OCI-M1 (cell line): ENCODE data around the gene TSPAN5.

Source experiments
- DNase-seq: peaks from one replicate; lab custom pipeline; 2025; lab: John Stamatoyannopoulos, UW

TSPAN5 gene

DNA sequence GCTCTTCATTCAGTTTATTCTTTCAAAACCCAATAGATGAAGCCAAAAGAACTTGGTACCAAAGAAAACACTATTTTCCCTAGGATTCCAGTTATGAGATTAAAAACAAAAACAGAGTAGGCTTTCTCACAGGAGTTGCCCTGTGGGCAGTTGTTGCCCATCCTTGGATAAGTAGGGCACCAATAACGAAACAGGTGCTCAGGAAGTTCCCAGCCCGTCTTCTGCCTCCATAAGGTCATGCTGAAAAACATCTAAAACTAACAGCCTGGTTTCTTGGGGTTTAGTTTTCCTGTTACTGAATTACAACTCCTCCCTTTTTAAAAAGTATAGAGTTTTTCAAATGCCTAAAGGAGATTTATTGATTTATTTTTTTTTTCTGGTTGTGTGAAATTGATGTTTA is 14.7 kb downstream of the TSPAN5 start:
- no peak for DNase-seq

DNA sequence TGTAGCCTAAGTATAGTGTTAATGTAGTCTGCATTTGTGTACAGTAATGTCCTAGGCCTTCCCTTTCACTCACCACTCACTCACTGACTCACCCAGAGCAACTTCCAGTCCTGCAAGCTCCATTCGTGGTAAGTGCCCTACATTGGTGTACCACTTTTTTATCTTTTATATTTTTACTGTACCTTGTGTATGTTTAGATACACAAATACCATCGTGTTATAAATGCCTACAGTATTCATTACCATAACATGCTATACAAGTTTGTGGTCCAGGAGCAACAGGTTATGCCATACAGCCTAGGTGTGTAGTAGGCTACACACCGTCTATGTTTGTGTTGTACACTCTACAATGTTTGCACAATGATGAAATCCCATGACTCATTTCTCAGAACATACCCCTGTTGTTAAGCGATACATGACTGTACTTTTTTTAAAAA is 15.4 kb downstream of the TSPAN5 start:
- DNase-seq = no peak

DNA sequence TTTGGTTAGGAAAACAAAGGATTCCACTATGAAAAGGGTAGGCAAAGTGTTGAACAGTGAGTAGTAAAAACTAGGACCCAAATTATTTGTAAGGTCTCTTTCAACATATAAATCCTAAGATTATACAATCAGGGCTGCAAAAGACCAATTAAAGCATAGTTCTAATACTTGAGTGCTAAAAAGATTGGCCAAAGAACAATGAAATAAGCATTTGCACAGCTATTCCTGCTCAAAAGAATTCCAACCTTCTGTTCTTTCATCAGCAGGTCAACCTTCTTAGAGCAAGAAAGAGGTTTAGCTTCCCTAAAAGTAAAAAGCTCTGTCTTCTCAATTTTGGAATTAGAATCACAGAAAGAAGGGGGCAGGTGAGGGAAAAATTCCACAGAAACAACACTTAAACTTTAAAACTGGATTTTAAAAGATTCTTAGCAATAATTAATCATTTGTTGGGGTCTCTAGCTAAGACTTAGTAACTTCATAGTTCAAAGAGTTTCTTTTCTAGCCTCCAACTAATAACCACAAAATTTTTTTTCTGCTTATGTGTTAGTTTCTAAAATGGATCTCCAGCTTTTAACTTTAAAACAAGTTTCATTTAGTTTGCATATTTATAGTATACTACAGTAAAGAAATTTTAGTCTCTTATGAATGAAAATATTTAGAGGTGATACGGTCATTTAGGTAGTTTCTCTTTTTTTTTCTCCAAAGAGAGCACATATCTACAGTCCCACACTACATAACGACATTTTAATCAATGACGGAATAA is 16.3 kb downstream of the TSPAN5 start:
- DNase-seq = no peak

DNA sequence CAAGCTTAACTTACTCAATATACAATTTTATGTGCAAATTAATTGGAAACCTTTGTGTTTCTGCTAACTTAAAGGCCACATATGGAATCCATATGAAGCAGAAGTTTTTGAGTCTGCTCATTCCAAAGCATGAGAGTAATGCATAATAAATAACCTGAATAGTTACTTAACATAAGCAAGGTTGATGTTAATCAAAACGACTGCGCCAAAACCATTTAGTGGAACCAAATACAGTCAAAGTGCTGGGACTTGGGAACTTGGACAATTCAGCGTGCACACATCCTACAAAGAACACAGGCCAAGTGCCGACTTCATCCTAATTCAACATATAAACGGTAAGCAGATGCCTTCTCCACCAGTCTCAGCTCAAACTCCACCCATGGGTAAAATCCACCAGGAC is 17.0 kb downstream of the TSPAN5 start:
- no peak for DNase-seq

DNA sequence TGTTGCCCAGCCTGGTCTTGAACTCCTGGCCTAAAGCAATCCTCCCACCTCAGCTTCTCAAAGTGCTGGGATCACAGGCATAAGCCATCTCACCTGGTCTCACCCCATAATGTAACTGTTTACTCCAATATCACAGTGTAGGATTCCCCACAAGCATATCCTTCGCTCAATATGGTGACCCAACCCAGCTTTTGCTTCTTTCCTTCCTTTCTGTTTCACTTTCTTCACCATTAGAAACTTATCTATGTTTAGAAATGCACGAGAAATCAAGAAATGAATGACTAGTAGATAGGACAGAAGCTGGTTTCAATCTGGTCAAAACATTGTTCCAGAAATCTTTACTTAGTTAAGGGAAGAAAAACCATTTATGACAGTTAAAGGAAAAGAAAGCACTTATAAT is 18.9 kb downstream of the TSPAN5 start:
- peak; percentile 70 for DNase-seq

DNA sequence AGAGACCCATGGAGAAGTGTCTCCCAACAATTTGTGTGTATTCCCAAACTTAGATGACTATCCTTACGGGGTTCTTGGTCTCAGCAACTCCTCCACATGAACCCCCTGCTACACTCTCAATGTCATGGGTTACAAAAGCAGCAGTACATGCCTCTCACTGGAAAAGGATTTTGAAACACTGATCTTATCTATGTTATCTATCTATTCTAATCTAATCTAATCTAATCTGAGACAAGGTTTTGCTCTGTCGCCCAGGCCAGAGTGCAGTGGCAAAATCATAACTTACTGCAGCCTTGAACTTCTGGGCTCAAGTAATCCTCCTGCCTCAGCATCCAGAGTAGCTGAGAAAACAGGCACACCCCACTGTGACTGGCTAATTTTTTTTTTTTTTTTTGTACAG is 19.3 kb downstream of the TSPAN5 start:
- no peak for DNase-seq

DNA sequence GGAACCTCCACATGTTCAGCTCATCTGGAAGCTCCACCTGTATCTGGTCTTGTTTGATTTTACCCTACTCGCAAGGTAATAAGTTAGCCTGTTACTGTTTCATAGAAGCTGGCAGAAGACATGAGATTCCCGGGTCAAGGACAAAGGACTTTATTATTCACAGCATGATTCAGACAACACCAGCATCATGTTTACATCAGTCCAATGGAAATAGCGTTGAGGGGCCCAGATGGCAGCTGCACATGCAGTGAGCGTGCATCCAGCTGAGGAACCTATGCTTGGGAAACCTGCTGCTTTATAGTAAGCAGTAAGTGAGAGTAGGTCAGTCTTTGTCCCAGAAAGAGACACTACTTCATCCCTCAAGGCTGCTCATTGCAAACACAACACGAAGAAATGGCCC is 19.8 kb downstream of the TSPAN5 start:
- DNase-seq = no peak

DNA sequence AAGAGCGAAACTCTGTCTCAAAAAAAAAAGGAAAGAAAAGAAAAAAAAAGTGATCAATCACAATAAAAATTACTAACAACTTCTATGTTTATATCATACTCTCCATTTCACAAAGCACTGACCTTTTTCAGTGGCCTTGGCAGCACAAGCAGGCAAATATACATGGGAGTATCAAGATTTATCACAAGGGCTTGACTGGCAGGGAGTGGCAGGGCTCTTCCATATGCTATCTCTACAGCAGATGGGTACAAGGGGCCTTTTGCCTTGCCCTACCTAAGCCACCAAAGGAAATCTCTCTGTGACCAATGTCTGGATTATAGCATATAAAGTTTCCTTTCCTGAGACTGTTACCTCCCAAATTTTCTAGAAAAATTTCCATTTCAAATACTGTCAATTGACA is 24.4 kb downstream of the TSPAN5 start:
- no peak for DNase-seq

DNA sequence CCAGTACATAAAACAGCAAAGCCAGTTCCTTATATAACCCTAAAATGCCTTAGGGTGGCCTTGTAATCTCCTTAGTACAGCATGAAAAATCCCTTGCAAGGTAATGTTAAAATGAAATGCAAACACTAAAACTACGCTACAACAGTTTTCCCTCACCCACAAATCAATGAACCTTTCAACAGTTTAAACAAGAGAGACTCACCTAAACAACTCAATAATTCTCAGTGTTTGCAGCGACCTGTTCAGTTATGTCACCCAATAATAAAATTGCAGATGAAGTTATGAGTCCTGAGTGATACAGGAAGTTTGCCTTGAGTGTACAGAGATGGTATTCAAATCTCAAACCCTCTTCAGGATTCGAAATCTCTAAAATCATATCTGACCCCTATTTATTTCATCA is 25.3 kb downstream of the TSPAN5 start:
- no peak for DNase-seq

DNA sequence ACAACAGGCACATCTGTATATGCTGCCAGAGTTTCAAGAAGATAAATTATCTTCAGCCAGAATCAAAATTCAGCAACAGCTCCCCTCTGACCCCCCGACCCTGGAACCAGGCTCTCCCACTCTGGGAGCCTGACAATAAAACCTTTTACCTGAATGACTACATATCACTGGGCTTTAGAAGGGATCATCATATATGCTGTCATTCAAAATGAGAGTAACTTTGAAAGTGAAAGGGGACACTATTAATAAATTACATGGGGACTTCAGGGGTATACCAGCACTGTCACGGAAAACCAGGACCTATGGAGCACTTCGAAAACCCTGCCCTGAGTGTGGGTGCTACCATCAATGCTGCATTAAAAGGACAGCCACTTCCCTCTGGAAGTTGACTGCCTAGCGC is 26.2 kb downstream of the TSPAN5 start:
- DNase-seq = no peak

DNA sequence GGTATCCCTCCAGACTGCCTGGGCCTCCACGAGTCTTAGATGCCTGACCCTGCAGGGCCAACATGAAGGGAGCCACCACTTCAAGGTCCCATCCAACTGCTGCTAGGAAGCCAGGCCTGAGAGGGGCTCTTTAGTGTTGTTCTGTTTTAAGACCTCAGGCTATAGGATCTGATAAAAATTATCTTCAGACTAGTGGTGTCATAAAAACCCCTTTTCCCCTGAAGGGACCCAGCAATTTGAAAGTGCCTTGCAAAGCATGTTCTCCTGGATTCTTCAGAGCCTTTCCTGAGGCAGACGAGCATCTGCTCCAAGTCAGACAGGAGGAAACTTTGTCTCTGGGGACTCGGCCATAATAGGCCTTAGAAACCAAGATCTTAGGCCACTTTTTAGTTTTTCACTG is 26.9 kb downstream of the TSPAN5 start:
- no peak for DNase-seq

DNA sequence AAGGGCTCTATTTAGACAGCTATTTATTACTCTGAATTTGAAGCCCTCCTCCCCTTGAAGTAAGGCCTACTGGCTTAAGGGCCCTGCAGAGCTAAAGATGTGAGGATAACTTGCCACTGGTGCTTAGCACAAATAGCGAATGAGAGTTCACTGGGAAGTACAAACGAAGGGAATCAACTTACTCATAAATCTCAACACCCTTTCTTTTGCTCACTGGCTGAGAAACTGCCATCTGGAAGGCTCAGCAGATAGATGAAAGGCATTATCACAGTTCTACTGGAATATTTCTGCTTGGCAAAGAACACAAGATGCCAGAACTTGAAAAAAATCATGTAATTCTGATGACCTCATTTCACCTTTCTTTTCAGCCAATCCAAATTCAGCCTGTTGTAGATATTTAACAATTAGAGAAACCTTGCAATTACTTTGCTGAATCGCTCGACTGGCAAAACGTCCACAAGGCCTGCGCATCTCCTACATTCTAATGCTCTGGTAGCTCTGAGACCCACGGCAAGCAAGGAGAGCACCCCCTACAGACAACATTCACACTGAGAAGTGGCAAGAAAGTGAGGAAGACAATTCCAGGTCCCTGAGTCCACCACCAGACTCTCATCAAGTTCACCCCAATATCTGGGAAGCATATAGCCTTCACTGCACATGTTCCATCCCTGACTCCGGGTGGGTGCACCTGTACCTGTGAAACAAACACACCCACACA is 27.5 kb downstream of the TSPAN5 start:
- no peak for DNase-seq

DNA sequence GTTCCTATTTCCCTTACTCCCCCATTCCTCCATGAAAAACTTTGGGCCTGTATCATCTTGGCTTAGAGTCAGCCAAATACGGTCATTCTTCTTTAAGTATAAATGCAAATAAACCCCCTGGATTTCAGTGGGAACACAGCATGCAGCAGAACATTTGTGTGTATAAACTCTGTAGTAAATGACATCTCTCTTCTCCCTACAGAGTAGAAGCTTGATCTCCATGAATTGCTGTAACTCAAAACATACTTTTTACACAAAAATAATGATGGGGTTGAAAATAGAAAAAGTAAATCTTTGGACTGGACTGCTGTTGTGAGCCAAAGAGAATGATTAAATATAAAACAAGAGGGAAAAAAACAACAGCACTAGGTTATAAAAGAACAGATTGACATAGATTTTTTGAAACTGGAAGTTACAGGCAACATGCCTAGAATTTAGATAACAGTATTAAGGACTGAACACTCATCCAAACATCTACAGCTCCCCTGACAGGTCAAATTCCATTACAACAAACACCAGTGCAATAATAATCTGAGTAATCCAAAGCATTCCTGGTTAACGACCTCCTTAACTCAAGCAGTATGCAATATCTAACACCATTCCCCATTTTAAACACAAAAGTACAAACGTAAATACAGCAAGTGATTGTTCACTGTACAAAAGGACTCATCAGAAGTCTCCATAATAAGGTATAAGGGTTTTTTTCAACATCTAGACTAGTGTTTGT is 30.7 kb downstream of the TSPAN5 start:
- DNase-seq = peak; percentile 3

DNA sequence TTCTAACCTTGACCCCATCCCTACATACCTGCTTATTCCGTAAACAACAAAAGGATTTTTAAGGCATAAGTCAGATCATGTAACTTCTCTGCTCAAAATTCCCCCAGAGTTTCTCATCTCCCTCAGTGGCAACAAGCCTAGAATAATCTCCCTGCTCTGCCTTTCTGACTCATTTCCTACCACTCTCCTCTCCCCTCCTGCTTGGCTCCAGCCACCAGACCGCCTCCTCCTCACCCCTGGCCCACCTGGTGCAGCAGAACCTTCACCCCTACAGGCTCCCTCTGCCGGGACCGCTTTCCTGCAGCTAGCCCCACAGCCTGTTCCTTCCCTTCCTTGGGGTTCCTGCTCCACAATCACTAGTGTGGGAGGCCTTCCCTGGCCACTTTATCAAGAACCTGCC is 32.1 kb downstream of the TSPAN5 start:
- no peak for DNase-seq

DNA sequence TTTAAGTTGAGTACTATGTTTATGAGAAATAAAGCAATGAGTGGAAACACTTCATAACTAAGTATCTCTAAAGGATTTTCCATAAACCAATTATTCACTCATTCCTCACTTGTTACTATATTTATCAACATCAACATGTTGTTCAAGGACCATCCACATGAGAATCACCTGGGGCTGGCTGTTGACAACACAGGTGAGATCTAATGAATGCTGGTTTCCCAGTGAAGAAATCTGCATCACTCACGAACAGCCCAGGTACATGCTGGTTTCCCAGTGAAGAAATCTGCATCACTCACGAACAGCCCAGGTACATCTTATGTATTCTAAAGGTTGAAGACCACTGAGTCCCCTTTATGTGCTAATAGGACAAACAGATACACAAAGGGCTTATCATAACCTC is 32.5 kb downstream of the TSPAN5 start:
- no peak for DNase-seq

DNA sequence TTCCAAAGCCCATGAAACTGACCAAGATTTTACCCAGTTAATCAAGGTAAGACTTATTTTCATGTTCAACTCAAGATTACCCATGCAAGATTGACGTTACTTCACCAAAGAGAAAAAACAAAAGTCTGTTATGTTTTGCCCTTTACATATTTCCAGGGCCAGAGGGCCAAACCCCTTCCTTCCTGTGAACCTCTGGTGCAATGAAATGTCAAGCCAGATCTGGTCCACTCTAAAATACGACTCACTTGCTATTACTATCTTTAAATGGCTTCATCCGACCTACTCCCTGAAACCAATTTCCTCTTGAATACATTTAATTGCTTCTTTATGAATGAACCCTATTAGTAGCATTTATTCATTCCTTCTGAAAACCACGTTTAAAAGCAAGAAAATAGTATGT is 33.0 kb downstream of the TSPAN5 start:
- no peak for DNase-seq

DNA sequence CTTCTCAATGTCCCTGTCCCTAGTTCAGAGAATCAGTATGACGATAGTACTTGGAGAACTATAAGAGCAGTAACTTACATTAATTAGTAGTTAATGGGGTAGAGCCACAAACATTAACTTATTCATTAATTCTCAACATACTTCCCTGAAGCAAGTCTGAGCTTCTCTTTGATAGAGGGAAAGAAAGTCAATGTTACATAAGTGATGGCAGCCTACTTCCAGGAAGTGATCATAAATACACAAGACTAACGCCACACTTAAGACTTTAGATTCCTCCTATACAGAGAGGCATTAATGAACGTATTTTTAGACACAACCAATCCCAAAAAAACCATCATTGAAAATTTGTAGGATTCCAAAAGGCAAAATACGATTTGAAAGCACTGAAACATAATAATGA is 33.8 kb downstream of the TSPAN5 start:
- no peak for DNase-seq

DNA sequence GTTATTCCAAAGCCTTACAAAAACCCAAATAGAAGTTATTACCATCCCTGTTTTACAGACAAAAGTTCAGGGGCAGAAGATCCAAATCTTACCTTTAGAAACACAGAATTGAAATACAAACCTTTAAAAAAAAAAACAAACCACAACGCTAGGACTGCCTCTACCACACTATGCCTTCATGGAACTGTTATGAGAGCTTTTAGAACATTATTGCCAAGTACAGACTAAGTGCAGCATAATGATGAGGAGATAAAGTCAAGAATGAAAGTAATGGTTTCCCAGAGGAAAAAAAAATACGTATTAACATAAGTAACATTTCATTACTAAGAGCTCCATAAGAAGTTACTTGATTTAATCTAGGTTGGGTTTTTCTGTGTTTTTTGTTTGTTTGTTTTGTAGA is 34.3 kb downstream of the TSPAN5 start:
- no peak for DNase-seq

DNA sequence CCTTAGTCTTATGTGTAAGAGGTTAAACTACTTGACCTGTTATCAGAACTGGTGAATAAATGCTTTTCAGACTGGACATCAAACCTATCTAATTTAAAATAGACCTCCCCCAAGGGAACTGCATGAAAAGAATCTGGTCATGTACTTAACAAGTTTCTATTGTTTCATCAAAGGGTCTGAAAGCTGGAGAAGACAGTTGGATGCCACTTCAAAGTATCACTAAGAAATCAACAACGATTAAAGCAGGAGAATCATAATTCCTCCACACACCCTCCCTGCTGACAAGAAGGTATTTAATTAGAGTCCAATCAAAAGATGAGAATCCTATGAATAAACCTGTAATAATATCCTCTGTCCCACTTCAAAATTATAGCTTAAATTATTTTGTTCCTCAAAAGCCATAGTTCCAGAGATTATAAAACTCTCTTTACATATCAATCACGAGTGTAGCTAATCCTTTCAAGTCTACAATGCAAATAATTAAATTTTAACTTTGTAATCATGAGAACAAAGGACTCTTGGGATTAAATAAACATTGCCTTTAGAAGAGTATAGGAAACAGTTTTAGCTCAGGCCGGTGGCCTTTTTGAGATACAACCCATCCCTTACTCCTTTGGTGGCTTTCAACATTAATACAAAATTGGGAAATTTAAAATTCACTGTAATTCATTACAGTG is 35.1 kb downstream of the TSPAN5 start:
- no peak for DNase-seq

DNA sequence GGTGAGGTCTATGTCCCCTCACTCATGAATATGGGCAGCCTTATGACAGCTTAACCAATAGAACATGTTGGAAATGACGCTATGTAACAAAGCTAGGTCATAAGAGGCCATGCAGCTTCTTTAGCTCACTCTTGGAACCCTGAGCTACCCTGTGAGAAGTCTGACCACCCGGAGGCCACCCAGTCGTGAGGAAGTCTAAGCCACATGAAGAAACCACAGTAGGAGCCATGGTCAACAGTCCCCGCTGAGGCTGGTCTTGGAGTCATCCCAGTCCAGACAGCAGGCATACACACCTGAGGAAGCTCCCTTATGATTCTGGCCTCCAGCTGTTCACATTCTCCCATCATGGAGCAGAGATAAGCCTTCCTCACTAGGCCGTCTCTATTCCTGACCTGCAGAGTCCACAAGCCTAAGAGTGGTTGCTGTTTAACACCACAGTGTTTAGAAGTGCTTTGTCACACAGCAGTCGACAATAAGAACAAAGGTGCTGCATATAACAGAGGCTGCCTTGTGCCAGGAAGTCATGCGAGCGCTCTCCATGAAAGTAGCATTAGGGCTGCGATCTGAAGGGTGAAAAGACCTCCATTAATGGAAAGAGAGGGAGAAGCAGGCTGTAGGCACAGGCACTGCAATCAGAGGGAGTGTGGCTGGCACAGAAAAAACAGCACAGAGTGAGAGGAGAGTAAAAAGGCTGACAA is 38.2 kb downstream of the TSPAN5 start:
- no peak for DNase-seq

DNA sequence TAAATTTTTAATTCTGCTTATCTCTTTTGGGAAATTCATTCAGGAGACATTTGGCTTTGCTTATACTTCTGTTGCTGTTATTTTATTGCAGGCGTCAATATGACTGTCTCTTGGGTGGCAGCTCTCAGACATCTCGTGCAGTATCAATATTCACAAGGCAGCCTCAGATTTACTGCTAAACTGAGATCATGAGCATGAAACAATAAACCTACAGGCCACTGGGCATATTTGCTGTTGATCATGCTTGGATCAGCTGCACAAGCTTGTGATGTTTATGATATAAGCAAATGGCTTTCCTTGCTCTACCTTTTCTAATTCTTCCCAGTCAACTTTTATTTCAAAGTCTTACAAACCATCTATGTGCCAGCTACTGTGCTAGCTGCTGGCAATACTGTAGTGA is 39.2 kb downstream of the TSPAN5 start:
- DNase-seq = no peak

DNA sequence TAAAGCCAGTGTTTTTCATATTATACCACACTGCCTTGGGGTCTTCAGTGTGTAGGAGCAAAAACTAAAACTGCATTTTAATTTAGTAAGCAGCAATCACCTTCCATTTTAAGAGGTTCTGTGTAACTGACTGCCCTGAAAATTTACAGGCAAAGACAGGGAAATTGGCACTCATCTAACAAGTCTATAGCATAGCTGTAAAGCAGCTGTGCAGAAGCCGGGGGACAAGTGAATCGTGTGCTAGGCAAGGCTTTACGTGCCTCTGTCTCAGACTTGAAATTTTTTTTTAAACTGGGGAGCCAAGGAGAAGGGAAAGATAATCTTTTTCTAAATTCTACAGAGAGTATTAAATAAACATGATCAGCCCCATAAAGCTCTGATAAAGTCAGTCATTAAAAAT is 39.7 kb downstream of the TSPAN5 start:
- DNase-seq = no peak
